Measurements from ENCODE around the gene NSMCE1.

GRCh38 chr16:27223701-27224100 is 44.9 kb downstream of the NSMCE1 start:
- TF ChIP-seq POLR2A (IDR thresholded peaks at IDR 0.05; ENCODE audit: low read length) (no peak), GATA1 (IDR thresholded peaks at IDR 0.05; ENCODE audit: low read depth, low read length) (no peak)
